Measurements from ENCODE around the gene GNPNAT1. TPM values are rescaled to one million over a fixed set of nuclear protein-coding genes. Genes with fewer than 3 reads are reported as not detected.

GNPNAT1 gene
- total RNA-seq, 1 experiment from 2014 or later = 45.2 TPM

DNA sequence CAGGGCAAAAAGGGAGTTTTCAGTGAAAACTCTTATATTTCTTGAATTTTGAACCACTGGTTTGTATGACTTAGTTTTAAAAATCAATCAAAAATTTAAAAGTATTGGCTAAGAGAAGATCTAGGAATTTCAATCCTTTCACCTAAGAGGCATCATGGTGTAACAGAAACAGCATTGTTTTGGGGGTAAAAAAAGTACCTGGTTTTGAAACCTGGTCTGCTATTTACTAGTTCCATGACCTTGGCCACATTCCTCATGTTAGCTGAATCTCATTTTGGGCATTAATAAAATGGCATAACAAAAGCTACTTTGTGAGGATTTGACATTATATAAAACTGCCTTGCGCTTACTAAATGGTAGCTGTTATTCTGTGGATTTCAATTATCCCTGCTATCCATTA, 16.7 kb upstream of the GNPNAT1 start:
- H2AFZ ChIP-seq = no peak overlapping the region
- no TSS peak for BruUV-seq (replicated peaks)
- no peaks in the 10 kb centered on the region for H3K27me3 ChIP-seq (ENCODE audit: insufficient read depth, low read depth)
- DNase-seq = no peak
- H3F3A ChIP-seq (ENCODE audit: insufficient read depth, low read depth) = no peaks in the 10 kb centered on the region
- no peak for TF ChIP-seq EZH2 (IDR thresholded peaks at IDR 0.05; ENCODE audit: low read depth)
- TF ChIP-seq, protein P1, sequence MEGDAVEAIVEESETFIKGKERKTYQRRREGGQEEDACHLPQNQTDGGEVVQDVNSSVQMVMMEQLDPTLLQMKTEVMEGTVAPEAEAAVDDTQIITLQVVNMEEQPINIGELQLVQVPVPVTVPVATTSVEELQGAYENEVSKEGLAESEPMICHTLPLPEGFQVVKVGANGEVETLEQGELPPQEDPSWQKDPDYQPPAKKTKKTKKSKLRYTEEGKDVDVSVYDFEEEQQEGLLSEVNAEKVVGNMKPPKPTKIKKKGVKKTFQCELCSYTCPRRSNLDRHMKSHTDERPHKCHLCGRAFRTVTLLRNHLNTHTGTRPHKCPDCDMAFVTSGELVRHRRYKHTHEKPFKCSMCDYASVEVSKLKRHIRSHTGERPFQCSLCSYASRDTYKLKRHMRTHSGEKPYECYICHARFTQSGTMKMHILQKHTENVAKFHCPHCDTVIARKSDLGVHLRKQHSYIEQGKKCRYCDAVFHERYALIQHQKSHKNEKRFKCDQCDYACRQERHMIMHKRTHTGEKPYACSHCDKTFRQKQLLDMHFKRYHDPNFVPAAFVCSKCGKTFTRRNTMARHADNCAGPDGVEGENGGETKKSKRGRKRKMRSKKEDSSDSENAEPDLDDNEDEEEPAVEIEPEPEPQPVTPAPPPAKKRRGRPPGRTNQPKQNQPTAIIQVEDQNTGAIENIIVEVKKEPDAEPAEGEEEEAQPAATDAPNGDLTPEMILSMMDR (conservative IDR thresholded peaks at IDR 0.05) = no peak
- H3K4me1 ChIP-seq (replicated peaks; ENCODE audit: insufficient read depth) = no peaks in the 10 kb centered on the region
- ChIA-PET CTCF (no interaction called here), POLR2A (ENCODE audit: unreplicated experiment) (no interaction called here)
- intact Hi-C loops (cut with micrococcal nuclease; ENCODE audit: unreplicated experiment) = no loop called here
- H3K4me3 ChIP-seq = no peak overlapping the region
- no peaks in the 10 kb centered on the region for H3K9me2 ChIP-seq (ENCODE audit: insufficient read depth)
- no peaks in the 10 kb centered on the region for H3K79me2 ChIP-seq (ENCODE audit: low read depth)
- no peaks in the 10 kb centered on the region for H4K20me1 ChIP-seq (ENCODE audit: insufficient read depth)
- H3K27ac ChIP-seq = no peak overlapping the region
- no peak overlapping the region for H3K4me2 ChIP-seq
- no peaks in the 10 kb centered on the region for H3K9me3 ChIP-seq (ENCODE audit: insufficient read depth, low read depth)
- no peaks in the 10 kb centered on the region for H3K36me3 ChIP-seq (ENCODE audit: low read depth)

DNA sequence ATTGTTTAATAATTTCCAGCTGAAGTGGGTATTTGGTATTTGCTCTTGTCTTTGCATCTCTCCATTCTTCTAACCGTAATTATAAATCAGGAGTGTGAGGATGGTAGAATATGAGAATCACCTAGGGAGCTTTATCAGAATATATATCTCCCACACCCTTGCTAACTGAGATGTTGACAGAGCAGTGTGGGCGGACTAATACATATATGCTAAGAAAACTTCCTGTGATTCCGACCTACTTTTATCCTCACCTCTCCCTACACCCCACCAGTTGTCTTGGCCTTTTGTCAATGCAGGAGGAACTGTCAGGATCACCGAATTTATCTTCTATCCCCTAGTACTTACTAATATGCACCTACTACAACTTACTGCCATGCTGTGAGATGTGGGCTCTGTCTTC, 14.7 kb upstream of the GNPNAT1 start:
- Histone ChIP-seq H3K4me1 (replicated peaks; ENCODE audit: insufficient read depth) (no peaks in the 10 kb centered on the region), H4K20me1 (ENCODE audit: insufficient read depth) (no peaks in the 10 kb centered on the region), H3K4me2 (no peak overlapping the region), H3K79me2 (ENCODE audit: low read depth) (no peaks in the 10 kb centered on the region), H3K9me2 (ENCODE audit: insufficient read depth) (no peaks in the 10 kb centered on the region), H2AFZ (no peak overlapping the region), H3K27me3 (ENCODE audit: insufficient read depth, low read depth) (no peaks in the 10 kb centered on the region), H3K4me3 (no peak overlapping the region), H3K27ac (no peak overlapping the region), H3F3A (ENCODE audit: insufficient read depth, low read depth) (no peaks in the 10 kb centered on the region), H3K9me3 (ENCODE audit: insufficient read depth, low read depth) (no peaks in the 10 kb centered on the region), H3K36me3 (ENCODE audit: low read depth) (no peaks in the 10 kb centered on the region)
- no peak for DNase-seq
- no TSS peak for BruUV-seq (replicated peaks)
- intact Hi-C loops (cut with micrococcal nuclease; ENCODE audit: unreplicated experiment) = no loop called here
- ChIA-PET POLR2A (ENCODE audit: unreplicated experiment) (no interaction called here), CTCF (no interaction called here)
- TF ChIP-seq, protein P1 (conservative IDR thresholded peaks at IDR 0.05) = no peak
- TF ChIP-seq EZH2 (IDR thresholded peaks at IDR 0.05; ENCODE audit: low read depth) = no peak

DNA sequence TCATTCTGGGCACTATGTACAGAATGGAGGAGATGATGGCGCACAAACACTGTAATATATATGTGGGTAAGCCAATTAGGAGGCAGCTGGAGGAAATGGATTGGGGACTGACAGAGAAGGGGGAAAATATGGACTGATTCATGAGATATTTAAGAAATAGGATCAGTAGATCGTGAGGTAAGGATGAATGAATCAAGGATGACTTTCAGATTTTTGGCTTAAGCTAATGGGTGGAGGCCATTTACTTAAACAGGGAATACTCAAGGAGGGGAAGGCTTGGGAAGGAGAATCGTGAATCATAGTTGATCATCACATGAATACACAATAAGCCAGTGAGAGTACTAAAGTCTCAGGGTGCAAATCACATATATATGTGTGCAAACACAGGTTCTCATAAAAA, 11.2 kb upstream of the GNPNAT1 start:
- intact Hi-C loops (cut with micrococcal nuclease; ENCODE audit: unreplicated experiment) = no loop called here
- Histone ChIP-seq H3K4me1 (replicated peaks; ENCODE audit: insufficient read depth) (no peaks in the 10 kb centered on the region), H3K79me2 (ENCODE audit: low read depth) (no peaks in the 10 kb centered on the region), H3K27me3 (ENCODE audit: insufficient read depth, low read depth) (no peaks in the 10 kb centered on the region), H3K4me2 (no peak overlapping the region), H3K36me3 (ENCODE audit: low read depth) (no peaks in the 10 kb centered on the region), H3K4me3 (no peak overlapping the region), H3K27ac (no peak overlapping the region), H3K9me3 (ENCODE audit: insufficient read depth, low read depth) (no peaks in the 10 kb centered on the region), H3K9me2 (ENCODE audit: insufficient read depth) (no peaks in the 10 kb centered on the region), H4K20me1 (ENCODE audit: insufficient read depth) (no peaks in the 10 kb centered on the region), H3F3A (ENCODE audit: insufficient read depth, low read depth) (no peaks in the 10 kb centered on the region), H2AFZ (no peak overlapping the region)
- POLR2A ChIA-PET (ENCODE audit: unreplicated experiment) = no interaction called here
- no peak for DNase-seq
- CTCF ChIA-PET = no interaction called here
- no peak for TF ChIP-seq EZH2 (IDR thresholded peaks at IDR 0.05; ENCODE audit: low read depth)
- TF ChIP-seq, protein P1 (conservative IDR thresholded peaks at IDR 0.05) = no peak
- no TSS peak for BruUV-seq (replicated peaks)

All from PC-9 (cell line).